IMR-90 (cell line): ENCODE measurements around the gene HIVEP3. TPM values are rescaled to one million over a fixed set of nuclear protein-coding genes. Genes with fewer than 3 reads are reported as not detected.
A peak's percentile ranks its signal among the peaks of the same experiment; 100 is the strongest.

Source experiments
- ATAC-seq: fragments of 200-7000 bp; cut with Tn5 transposase; 2 replicates; pipeline ENCODE4 v1.9.1; 2020; ENCODE audit warnings: low read depth, mild to moderate bottlenecking, moderate library complexity
- BruUV-seq: library from RNA; stranded (reverse); fragments of 400-500 nt; replicated peaks from 2 replicates; lab custom pipeline; 2021; lab: Mats Ljungman, UMichigan
- CTCF ChIA-PET: fragments of 300-600 bp; formaldehyde crosslinking; extraction: SDS; loops from one replicate; lab custom pipeline; 2021; ENCODE audit warnings: antibody characterized with exemption; lab: Yijun Ruan, JAX
- POLR2A ChIA-PET: fragments of 300-600 bp; sonication (Branson Sonifier 250); formaldehyde crosslinking; loops from one replicate; lab custom pipeline; 2022; ENCODE audit warnings: antibody characterized with exemption; ENCODE audit not compliant: unreplicated experiment; lab: Charles Lee
- DNase-seq: peaks from one replicate; pipeline ENCODE4 v3.0.0; 2013
- H2AFZ ChIP-seq: replicated peaks from 2 replicates; pipeline ENCODE3; 2013; ENCODE audit warnings: low read length, mild to moderate bottlenecking; ENCODE audit not compliant: poor library complexity
- H2AK5ac ChIP-seq: 2 replicates; pipeline ENCODE4 v1.6.1; 2013; ENCODE audit warnings: low read depth, low read length, inconsistent platforms
- H2AK9ac ChIP-seq: replicated peaks from 2 replicates; pipeline ENCODE3; 2013; ENCODE audit warnings: mild to moderate bottlenecking, low read depth, low read length, moderate library complexity; ENCODE audit not compliant: poor library complexity
- H2BK120ac ChIP-seq: 2 replicates; pipeline ENCODE4 v1.6.1; 2013; ENCODE audit warnings: low read depth, low read length, inconsistent platforms
- H2BK15ac ChIP-seq: 3 replicates; pipeline ENCODE4 v1.6.1; 2013; ENCODE audit warnings: low read depth, low read length, inconsistent platforms
- H2BK20ac ChIP-seq: 2 replicates; pipeline ENCODE4 v1.6.1; 2013; ENCODE audit warnings: low read depth, mild to moderate bottlenecking, inconsistent platforms, low read length, moderate library complexity
- H2BK5ac ChIP-seq: 2 replicates; pipeline ENCODE4 v1.6.1; 2013; ENCODE audit warnings: mild to moderate bottlenecking, low read depth, low read length, inconsistent platforms; ENCODE audit not compliant: poor library complexity, severe bottlenecking
- H3K14ac ChIP-seq: replicated peaks from 2 replicates; pipeline ENCODE4 v1.6.1; 2013; ENCODE audit warnings: low read depth, low read length, inconsistent platforms
- H3K18ac ChIP-seq: 2 replicates; pipeline ENCODE4 v1.6.1; 2013; ENCODE audit warnings: low read depth, low read length, control low read depth
- H3K23ac ChIP-seq: 2 replicates; pipeline ENCODE4 v1.6.1; 2013; ENCODE audit warnings: low read depth, low read length, inconsistent platforms
- H3K27ac ChIP-seq: 2 replicates; pipeline ENCODE4 v1.5.1; 2013; ENCODE audit warnings: mild to moderate bottlenecking, control low read depth, low read length; ENCODE audit not compliant: insufficient read depth
- H3K27me3 ChIP-seq: 2 replicates; pipeline ENCODE4 v1.6.1; 2013; ENCODE audit warnings: low read length; ENCODE audit not compliant: control insufficient read depth, insufficient read depth
- H3K36me3 ChIP-seq: 2 replicates; pipeline ENCODE4 v1.6.1; 2013; ENCODE audit warnings: low read length, mixed read lengths; ENCODE audit not compliant: control insufficient read depth, insufficient read depth
- H3K4ac ChIP-seq: 2 replicates; pipeline ENCODE4 v1.6.1; 2013; ENCODE audit warnings: low read depth, low read length, inconsistent platforms
- H3K4me1 ChIP-seq: 2 replicates; pipeline ENCODE4 v1.6.1; 2013; ENCODE audit warnings: low read length, mixed read lengths; ENCODE audit not compliant: control insufficient read depth, insufficient read depth
- H3K4me2 ChIP-seq: 2 replicates; pipeline ENCODE4 v1.6.1; 2013; ENCODE audit warnings: low read depth, mild to moderate bottlenecking, control low read depth, low read length, moderate library complexity
- H3K4me3 ChIP-seq: 2 replicates; pipeline ENCODE4 v1.5.1; 2013; ENCODE audit warnings: low read depth, mild to moderate bottlenecking, control low read depth, low read length, moderate library complexity; ENCODE audit not compliant: insufficient read depth
- H3K56ac ChIP-seq: 2 replicates; pipeline ENCODE4 v1.6.1; 2013; ENCODE audit warnings: low read length, inconsistent platforms; ENCODE audit not compliant: insufficient read depth; ENCODE audit errors: extremely low read depth
- H3K79me1 ChIP-seq, 2 experiments: 2 replicates each; pipeline ENCODE4 v1.6.1; 2013; ENCODE audit warnings: low read length in 2 of 2, inconsistent platforms in 1 of 2, low read depth in 1 of 2
- H3K9ac ChIP-seq: 2 replicates; pipeline ENCODE4 v1.6.1; 2013; ENCODE audit warnings: low read depth, low read length, control low read depth
- H3K9me1 ChIP-seq: 2 replicates; pipeline ENCODE4 v1.6.1; 2013; ENCODE audit warnings: low read length, inconsistent platforms; ENCODE audit not compliant: insufficient read depth
- H3K9me3 ChIP-seq: 2 replicates; pipeline ENCODE4 v1.6.1; 2013; ENCODE audit warnings: low read length; ENCODE audit not compliant: control insufficient read depth, insufficient read depth
- H4K20me1 ChIP-seq: 2 replicates; pipeline ENCODE4 v1.6.1; 2013; ENCODE audit warnings: low read length, inconsistent platforms; ENCODE audit not compliant: insufficient read depth
- H4K5ac ChIP-seq: 2 replicates; pipeline ENCODE4 v1.6.1; 2013; ENCODE audit warnings: mild to moderate bottlenecking, low read depth, low read length, control low read depth
- H4K8ac ChIP-seq, 2 experiments: 2 replicates each; pipeline ENCODE4 v1.6.1; 2013; ENCODE audit warnings: low read depth in 2 of 2, low read length in 2 of 2, control low read depth in 1 of 2, inconsistent platforms in 1 of 2
- H4K91ac ChIP-seq: 2 replicates; pipeline ENCODE4 v1.6.1; 2013; ENCODE audit warnings: low read depth, low read length, inconsistent platforms; ENCODE audit not compliant: insufficient read depth
- MAFK ChIP-seq: IDR thresholded peaks from 2 replicates; pipeline ENCODE4 v1.6.1; 2012; ENCODE audit warnings: low read depth, low read length, improper control_type of control experiment
- RCOR1 ChIP-seq: IDR thresholded peaks from 2 replicates; pipeline ENCODE4 v1.6.1; 2012; ENCODE audit warnings: mild to moderate bottlenecking, low read length, improper control_type of control experiment; ENCODE audit not compliant: insufficient replicate concordance
- WGBS, 2 experiments: methylation state at CpG; one replicate each; pipeline versions ENCODE4 v1.1.5 to v1.1.7; 2013; ENCODE audit warnings: missing lambda C conversion rate in 2 of 2; ENCODE audit not compliant: insufficient read length in 1 of 2; ENCODE audit errors: extremely low coverage in 2 of 2; 5-methylcytosine and 5-hydroxymethylcytosine counted together
- dilution Hi-C: fragments of 300-500 bp; cut with HindIII; formaldehyde crosslinking; loops from one replicate; pipeline ENCODE4 v1.14.3; 2018; ENCODE audit warnings: low sequenced_read_pairs; ENCODE audit not compliant: unreplicated experiment
- in situ Hi-C: fragments of 300-500 bp; cut with MboI; formaldehyde crosslinking; loops from 3 replicates; pipeline ENCODE4 v1.14.3; 2019; ENCODE audit warnings: low sequenced_read_pairs, inconsistent platforms, mixed read lengths
- intact Hi-C: fragments of 100-400 bp; cut with micrococcal nuclease; formaldehyde crosslinking; loops from 2 replicates; pipeline ENCODE4 v1.10.0; 2022
- polyA plus RNA-seq, 3 experiments: library from polyadenylated mRNA; depleted of rRNA; stranded (reverse); fragments of >200 nt; gene quantifications; 2 replicates each; pipeline ENCODE4 v1.2.3, GENCODE V29; 2012; ENCODE audit warnings: low replicate concordance in 1 of 3
- total RNA-seq: library from RNA; depleted of rRNA; stranded (reverse); fragments of >200 nt; gene quantifications from 2 replicates; pipeline ENCODE4 v1.2.3, GENCODE V29; 2012

Gene HIVEP3
- total and polyA plus RNA-seq, 2 of the 4 experiments (the other 2 are of a cell fraction), result 1.4 to 4.0 TPM

DNA sequence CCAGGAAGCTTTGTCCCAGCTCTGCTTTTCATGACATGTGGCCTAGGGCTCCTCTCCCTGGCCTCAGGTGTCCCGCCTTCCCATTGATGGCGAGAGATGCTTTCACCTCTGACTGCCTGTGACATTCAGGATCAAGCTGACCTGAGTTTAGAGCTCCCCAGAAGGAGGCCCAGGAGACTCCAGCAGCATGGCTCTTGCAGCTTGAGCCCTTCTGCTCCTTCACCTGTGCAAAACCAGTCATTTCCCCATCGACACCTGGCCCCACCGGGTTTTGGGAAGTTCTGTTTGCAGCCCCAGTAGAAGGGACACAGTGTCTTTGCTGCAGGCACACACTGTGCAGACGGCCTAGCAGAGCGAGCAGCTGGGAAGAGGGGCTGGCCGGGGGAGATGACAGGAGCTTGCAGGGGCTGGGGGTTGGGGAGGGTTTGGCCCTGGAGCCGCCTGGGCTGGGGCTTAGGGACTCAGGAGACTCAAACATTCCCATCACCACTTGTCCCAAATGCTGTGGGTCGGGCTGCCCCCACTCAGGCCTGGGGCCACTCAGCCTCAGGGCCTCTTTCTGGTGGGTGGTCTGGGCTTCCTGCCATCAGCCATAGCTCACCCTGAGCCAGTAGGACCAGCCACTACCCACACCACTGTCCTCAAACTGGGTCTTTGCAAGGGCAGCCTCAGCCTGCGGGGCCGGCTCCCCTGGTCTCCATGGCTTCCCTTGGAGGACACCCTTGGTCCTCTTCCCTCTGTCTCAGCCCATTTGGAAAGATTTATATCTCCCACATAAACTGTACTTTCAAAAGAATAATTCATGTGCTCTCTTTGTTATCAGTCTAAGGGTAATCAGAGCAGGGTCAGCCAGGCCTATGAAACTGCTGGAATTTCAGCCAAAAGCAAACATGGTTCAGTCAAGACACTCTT lies 430.4 kb downstream of the HIVEP3 start (continued):
- TF ChIP-seq RCOR1, result no peak

GRCh38 chr1:41487126-41488039 lies 431.3 kb downstream of the HIVEP3 start:
- in situ Hi-C loops (no loop called here), dilution Hi-C loops (no loop called here), intact Hi-C loops (no loop called here)
- Histone ChIP-seq H3K9me3 (no peaks in the 10 kb centered on the region), H2BK120ac (peak overlapping the region; percentile 91), H3K18ac (no peak overlapping the region; the same call in 1 of the 2 replicates), H2AK9ac (peak overlapping the region; percentile 80), H3K4me2 (peak overlapping the region; percentile 16), H4K91ac (peak overlapping the region; percentile 83), H3K4me1 (peaks cover 33% of the 10 kb centered on the region), H4K5ac (no peak overlapping the region; the same call in 1 of the 2 replicates), H3K14ac (peak overlapping the region; percentile 68), H2AK5ac (peak overlapping the region; percentile 80), H3K9me1 (peaks cover 23% of the 10 kb centered on the region), H2AFZ (peak overlapping the region; percentile 84), H3K36me3 (no peaks in the 10 kb centered on the region), H3K9ac (no peak overlapping the region), H2BK5ac (peak overlapping the region; percentile 56), H3K27ac (0 out of 2 replicates have a peak overlapping the region, but pooled peaks have one; percentile 51), H3K27me3 (no peaks in the 10 kb centered on the region), H3K4me3 (no peak overlapping the region), H4K20me1 (no peaks in the 10 kb centered on the region), H3K79me1 (no peaks in the 10 kb centered on the region), H3K4ac (peak overlapping the region; percentile 74), H3K56ac (peak overlapping the region; percentile 61; the same call in 1 of the 2 replicates), H2BK20ac (peak overlapping the region; percentile 85), H2BK15ac (0 out of 3 replicates have a peak overlapping the region, but pooled peaks have one; percentile 34), H3K23ac (peak overlapping the region; percentile 56), H4K8ac (peak overlapping the region; percentile 63 to 74; a peak in 3 of 4 replicates)
- whole genome bisulfite sequencing, 2 experiments, result 40% methylated on average over 1 of the region's 16 CpGs; no CpG with 5 or more reads in 1 of the 2 experiments
- ChIA-PET CTCF (no interaction called here), POLR2A (interaction anchor here (0.5 kb wide), 1 partner anchor 1334 kb away, joined by 3 read pairs; no protein-coding TSS in a partner anchor)
- ATAC-seq (peak; percentile 13), DNase-seq (peak; percentile 59)
- BruUV-seq, result no TSS peak
- TF ChIP-seq MAFK (no peak), RCOR1 (peak; percentile 62)
